GM19452 (cell line): Measurements from ENCODE around the gene ARHGAP6.
"Not testable (repeated sequence)": the region's sequence is repeated elsewhere in the genome, so short reads cannot be mapped to it uniquely, and the experiment has no call there.

Source experiments
- ATAC-seq: cut with Tn5 transposase; IDR thresholded peaks from one replicate; pipeline ENCODE4 v1.9.1; 2021; ENCODE audit not compliant: unreplicated experiment

ARHGAP6 gene

DNA sequence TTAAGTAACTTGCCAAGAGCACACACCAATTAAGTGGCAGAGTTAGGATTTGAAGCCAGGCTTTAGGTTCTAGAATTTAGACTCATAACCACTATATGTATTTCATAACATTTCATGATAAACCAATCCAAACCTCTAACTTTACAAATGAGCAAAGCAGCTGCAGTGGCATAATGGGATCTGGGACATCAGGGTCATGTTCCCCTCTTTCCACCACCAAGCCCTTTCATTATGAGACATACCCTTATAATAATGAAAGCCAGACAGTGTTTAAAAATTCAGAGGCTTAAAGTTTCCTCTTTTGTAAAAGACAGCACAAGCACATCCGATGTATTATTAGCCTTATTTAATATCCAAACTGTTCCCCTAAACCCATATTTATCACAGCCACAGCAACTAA lies 400.8 kb downstream of the ARHGAP6 start:
- no peak for ATAC-seq

DNA sequence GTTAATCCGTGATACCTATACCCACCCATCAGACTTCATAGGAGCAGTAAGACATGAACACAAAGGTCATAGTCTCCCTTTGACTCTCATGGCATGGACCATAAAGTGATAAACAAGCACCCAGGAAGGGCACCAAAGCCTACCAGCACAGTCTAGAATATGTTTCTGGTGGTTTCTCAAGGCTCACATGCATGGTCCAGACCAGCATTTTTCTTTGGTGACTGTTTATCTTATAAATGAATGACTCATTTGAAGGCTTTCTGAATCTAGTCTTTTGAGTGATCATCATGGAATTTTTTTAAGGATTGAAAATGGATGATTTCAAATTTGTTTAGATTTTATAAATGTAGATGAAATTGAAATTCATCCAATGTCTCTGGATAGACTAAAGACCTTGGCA lies 404.5 kb downstream of the ARHGAP6 start:
- ATAC-seq = no peak

DNA sequence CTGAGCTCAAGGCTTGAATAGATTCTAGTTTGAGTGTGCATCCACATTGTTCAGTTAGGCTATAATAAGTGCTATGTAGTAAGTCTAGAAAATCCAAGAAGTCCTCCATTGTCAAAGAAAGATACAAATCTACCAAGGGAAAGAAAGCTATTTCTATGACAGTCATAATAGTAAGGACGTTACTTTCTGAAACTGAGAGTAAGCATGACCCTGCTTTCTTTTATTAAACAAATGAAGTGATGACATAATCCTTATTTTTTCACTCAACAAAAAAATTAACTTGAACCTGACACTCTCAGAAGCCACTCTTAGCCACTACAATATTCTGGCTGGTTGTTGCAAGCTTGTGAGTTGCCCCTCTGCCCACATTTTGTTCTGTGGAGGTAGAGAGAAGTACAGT lies 406.3 kb downstream of the ARHGAP6 start:
- ATAC-seq = no peak

DNA sequence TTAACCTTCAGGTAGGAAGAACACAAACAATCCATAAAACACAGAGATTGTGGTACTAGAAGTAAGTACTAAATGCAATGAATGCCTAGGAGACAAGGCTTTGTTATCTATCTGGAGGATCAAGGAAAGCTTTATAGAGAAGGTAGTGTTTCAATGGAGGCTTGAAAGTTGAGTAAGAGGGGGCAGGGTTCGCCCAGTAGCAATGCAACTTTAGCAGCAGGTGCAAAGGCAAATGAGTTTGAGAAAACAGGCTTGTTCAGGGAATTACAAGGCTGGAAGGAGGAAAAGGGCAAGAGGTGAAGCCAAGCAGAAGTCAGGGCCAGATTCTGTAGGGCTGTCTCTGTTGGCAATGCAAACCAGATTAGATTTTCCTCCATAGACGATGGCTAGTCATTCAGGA lies 408.0 kb downstream of the ARHGAP6 start:
- no peak for ATAC-seq

DNA sequence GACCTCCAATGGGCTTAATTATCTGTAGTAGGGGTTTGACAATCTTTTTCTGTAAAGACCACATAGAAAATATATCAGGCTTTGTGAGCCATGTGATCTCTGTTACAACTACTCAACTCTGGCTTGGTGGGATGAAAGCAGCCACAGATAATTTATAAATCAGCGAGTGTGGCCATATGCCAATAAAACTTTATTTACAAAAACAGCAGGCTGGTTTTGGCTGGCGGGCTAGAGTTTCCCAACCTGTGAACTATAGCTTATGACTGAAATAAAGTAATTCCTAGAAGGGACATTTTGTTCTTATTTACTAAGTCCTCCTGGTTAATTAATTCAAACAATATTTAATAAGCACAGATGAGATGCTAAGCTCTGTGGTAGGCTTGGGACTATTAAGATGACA lies 408.4 kb downstream of the ARHGAP6 start:
- no peak for ATAC-seq

GRCh38 chrX:11254417-11255109 lies 411.2 kb downstream of the ARHGAP6 start:
- no peak for ATAC-seq

DNA sequence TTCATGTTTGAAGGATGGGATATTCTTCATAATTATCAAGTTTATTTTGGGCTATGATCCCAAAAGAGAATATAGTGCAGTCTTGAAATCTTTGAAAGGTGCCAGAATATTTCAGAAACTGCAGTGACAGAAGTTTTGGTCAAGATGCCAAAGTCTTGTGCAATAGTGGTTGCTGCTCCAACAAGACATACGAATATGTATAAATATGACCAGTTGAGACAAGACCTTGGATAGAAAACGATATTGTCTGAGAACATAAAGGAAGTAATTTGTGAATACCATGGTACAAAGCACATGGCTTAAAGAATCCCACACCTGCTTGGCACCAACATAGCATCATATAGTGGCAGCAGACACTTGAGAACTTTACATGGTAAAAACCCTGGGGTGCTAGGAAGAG lies 421.1 kb downstream of the ARHGAP6 start:
- no peak for ATAC-seq

GRCh38 chrX:11242704-11243103 lies 423.0 kb downstream of the ARHGAP6 start:
- no peak for ATAC-seq

GRCh38 chrX:11241720-11242119 lies 424.0 kb downstream of the ARHGAP6 start:
- ATAC-seq = no peak

GRCh38 chrX:11239230-11239629 lies 426.5 kb downstream of the ARHGAP6 start:
- ATAC-seq = no peak

- not testable (repeated sequence) for ATAC-seq
Measured at GRCh38 chrX:11235377-11235776, 430.3 kb downstream of the ARHGAP6 start.

GRCh38 chrX:11215191-11215921 lies 450.4 kb downstream of the ARHGAP6 start:
- no peak for ATAC-seq

- no peak for ATAC-seq
Measured at GRCh38 chrX:11214346-11215190, 451.2 kb downstream of the ARHGAP6 start.

DNA sequence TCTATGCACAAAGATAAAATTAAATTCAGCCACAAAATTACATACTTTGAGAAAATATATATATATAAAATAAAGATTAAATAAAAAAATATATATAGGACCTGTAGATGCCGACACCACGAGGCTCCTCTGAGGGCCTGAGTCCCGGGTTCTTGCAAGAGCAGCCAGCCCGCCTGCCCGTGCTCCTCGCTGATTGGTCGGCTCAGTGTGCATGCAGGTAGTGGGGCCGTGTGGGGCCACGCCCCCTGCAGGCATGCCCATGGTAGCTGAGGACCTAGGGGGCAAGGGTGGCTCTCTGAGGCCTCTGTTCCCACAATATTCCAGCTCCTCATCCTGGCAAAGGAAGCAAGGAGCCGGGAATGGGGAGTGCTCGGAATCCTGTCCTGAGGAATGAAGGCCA lies 453.0 kb downstream of the ARHGAP6 start:
- no peak for ATAC-seq

GRCh38 chrX:11210415-11210801 lies 455.3 kb downstream of the ARHGAP6 start:
- ATAC-seq = no peak

GRCh38 chrX:11209798-11210414 lies 455.8 kb downstream of the ARHGAP6 start:
- ATAC-seq = no peak

DNA sequence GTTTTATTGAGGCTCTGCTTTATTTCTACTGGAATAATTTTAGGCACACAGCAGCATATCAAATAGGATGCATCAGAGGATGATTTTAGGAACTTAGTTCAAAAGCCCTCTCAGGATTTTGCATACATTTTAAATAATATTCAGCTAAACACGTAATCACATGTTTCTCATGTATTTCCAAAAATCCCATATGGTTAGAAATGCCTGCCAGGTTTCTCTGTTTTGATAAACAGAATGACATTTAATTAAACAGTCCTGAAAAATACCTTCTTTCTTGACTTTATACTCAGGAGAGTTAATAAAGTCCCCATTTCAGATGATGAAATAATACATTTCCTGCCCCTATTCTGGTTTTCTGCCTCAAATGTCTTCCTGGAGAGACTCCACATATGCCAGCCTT lies 459.0 kb downstream of the ARHGAP6 start:
- no peak for ATAC-seq

- ATAC-seq = no peak
Measured at GRCh38 chrX:11205796-11206195, 459.9 kb downstream of the ARHGAP6 start.

DNA sequence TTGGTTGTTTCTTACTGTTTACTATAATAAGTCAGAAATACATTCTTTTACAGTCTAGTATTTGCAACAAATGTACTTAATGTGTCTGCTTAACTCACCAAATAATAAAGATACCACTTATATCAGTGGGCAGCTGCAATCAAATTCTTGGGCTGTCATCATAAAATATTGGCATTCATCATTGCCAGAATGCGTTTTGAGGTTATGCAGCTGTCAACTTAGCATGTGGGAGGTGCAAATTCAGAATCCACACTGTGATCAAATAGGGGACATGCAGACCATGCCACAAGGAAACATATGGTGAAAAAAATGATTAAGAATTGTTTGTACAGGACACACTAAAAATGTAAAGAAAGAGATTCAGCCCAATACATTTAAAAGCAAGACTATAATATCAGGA lies 468.0 kb downstream of the ARHGAP6 start:
- ATAC-seq = no peak

GRCh38 chrX:11196476-11196875 lies 469.2 kb downstream of the ARHGAP6 start:
- no peak for ATAC-seq

- ATAC-seq = no peak
Measured at GRCh38 chrX:11193035-11193469, 472.7 kb downstream of the ARHGAP6 start.
